ENCODE data around the gene ATP6V0D1. TPM values are rescaled to one million over a fixed set of nuclear protein-coding genes. Genes with fewer than 3 reads are reported as not detected.
A peak's percentile ranks its signal among the peaks of the same experiment; 100 is the strongest.
"Not testable (repeated sequence)": the region's sequence is repeated elsewhere in the genome, so short reads cannot be mapped to it uniquely, and the experiment has no call there.

Gene ATP6V0D1
- total RNA-seq, 6 experiments from 2014 or later: 102 to 130 (median 118) TPM

DNA sequence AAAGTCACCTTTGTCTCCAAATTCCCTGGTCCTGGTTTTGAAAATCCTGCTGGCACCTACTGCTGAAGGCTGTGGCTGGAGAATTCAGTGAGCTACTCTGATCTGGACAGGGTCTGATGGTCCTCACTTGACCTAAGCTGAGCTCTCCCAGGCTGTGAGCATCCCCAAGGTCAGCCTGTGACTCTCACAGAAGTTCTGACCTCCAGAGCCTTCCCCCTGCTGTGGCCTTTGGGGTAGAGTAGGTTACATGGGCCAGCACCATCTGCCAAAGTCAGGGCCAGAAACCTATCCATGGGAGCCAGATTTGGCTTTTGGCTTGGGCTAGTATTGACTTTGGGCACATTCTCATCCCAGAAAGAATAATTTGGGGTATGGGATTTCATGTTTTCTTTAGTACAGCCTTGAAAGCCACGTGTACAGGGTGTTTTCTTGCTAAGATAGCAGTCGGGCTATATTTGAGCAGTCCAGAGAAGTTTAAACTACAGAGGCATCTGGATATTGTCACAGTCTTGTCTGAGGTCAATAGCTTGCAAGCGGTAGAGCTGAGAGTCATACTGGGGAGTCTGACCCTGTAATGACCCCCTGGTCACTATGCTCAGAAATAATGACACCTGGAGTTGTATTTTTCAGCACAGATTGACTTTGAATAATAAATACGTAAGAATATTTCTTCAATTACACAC lies 8.6 kb upstream of the ATP6V0D1 start:
- H3K27me3 Mint-ChIP-seq (ENCODE audit: insufficient read depth): peaks cover 4% of the 10 kb centered on the region; the same call in 1 of the 2 replicates
- no peak overlapping the region for H3K27ac Mint-ChIP-seq
- H3K36me3 Mint-ChIP-seq (ENCODE audit: low read depth): no peaks in the 10 kb centered on the region
- DNase-seq: no peak
- TF ChIP-seq, protein P1, sequence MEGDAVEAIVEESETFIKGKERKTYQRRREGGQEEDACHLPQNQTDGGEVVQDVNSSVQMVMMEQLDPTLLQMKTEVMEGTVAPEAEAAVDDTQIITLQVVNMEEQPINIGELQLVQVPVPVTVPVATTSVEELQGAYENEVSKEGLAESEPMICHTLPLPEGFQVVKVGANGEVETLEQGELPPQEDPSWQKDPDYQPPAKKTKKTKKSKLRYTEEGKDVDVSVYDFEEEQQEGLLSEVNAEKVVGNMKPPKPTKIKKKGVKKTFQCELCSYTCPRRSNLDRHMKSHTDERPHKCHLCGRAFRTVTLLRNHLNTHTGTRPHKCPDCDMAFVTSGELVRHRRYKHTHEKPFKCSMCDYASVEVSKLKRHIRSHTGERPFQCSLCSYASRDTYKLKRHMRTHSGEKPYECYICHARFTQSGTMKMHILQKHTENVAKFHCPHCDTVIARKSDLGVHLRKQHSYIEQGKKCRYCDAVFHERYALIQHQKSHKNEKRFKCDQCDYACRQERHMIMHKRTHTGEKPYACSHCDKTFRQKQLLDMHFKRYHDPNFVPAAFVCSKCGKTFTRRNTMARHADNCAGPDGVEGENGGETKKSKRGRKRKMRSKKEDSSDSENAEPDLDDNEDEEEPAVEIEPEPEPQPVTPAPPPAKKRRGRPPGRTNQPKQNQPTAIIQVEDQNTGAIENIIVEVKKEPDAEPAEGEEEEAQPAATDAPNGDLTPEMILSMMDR (IDR thresholded peaks at IDR 0.05): no peak
- H3K4me3 Mint-ChIP-seq: no peak overlapping the region
- peaks cover 20% of the 10 kb centered on the region for H3K4me1 Mint-ChIP-seq (ENCODE audit: low read depth)
- no peaks in the 10 kb centered on the region for H3K9me3 Mint-ChIP-seq

GRCh38 chr16:67487561-67487960 lies 6.6 kb upstream of the ATP6V0D1 start:
- peaks cover 34% of the 10 kb centered on the region for H3K4me1 Mint-ChIP-seq (ENCODE audit: low read depth)
- DNase-seq; H3K9me3 Mint-ChIP-seq; H3K27me3 Mint-ChIP-seq (ENCODE audit: insufficient read depth); H3K27ac Mint-ChIP-seq; H3K36me3 Mint-ChIP-seq (ENCODE audit: low read depth); H3K4me3 Mint-ChIP-seq: not testable (repeated sequence)

GRCh38 chr16:67486805-67487204 lies 5.8 kb upstream of the ATP6V0D1 start:
- DNase-seq: no peak
- Mint-ChIP-seq H3K27me3 (ENCODE audit: insufficient read depth) (no peaks in the 10 kb centered on the region; the same call in 1 of the 2 replicates), H3K36me3 (ENCODE audit: low read depth) (no peaks in the 10 kb centered on the region), H3K4me3 (no peak overlapping the region), H3K4me1 (ENCODE audit: low read depth) (peaks cover 41% of the 10 kb centered on the region), H3K27ac (no peak overlapping the region), H3K9me3 (no peaks in the 10 kb centered on the region)
- TF ChIP-seq, protein P1 (IDR thresholded peaks at IDR 0.05): no peak

GRCh38 chr16:67483731-67484525 lies 3.0 kb upstream of the ATP6V0D1 start:
- no peak overlapping the region for H3K27ac Mint-ChIP-seq
- H3K36me3 Mint-ChIP-seq (ENCODE audit: low read depth): peaks cover 4% of the 10 kb centered on the region; the same call in 1 of the 2 replicates
- no peaks in the 10 kb centered on the region for H3K9me3 Mint-ChIP-seq
- TF ChIP-seq, protein P1 (IDR thresholded peaks at IDR 0.05): no peak
- H3K4me1 Mint-ChIP-seq (ENCODE audit: low read depth): peaks cover 47% of the 10 kb centered on the region
- H3K4me3 Mint-ChIP-seq: no peak overlapping the region
- no peak for DNase-seq
- H3K27me3 Mint-ChIP-seq (ENCODE audit: insufficient read depth): no peaks in the 10 kb centered on the region; the same call in 1 of the 2 replicates

DNA sequence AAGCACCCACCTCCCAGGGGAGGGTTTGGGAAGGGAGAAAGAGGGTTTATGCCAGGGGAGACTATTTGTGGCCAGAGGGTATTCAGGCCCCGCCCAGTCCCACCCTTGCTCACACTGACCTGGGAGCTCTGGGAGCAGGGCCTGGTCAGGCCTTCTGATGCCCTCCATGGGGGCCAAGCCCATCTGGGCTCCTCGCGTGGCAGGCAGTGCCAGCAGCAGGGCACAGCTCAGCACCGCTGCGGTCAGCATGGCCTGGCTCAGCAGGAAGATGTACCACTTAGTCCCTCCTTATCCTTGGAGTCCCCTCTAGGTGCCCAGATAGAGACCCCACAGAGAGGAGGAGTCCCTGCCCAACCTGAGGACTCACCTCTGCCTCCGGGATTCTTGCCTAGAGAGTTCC lies 2.2 kb upstream of the ATP6V0D1 start, which contains the start of gene AGRP:
TSS of gene AGRP (minus strand) at position 398 of the 400 bp plus-strand sequence. CDS start at position 249, 149 bp downstream.
- peaks cover 4% of the 10 kb centered on the region; the same call in 1 of the 2 replicates for H3K36me3 Mint-ChIP-seq (ENCODE audit: low read depth)
- no peak for DNase-seq
- no peaks in the 10 kb centered on the region; the same call in 1 of the 2 replicates for H3K27me3 Mint-ChIP-seq (ENCODE audit: insufficient read depth)
- peak within 1 kb of the TSS; percentile 100 for H3K4me3 Mint-ChIP-seq
- H3K27ac Mint-ChIP-seq: no peak within 1 kb of the TSS; the same call in 1 of the 2 replicates
- TF ChIP-seq, protein P1 (IDR thresholded peaks at IDR 0.05): no peak
- H3K4me1 Mint-ChIP-seq (ENCODE audit: low read depth): peaks cover 51% of the 10 kb centered on the region
- H3K9me3 Mint-ChIP-seq: no peaks in the 10 kb centered on the region
